Naive thymus-derived CD4-positive, alpha-beta T cell (primary cell): ENCODE measurements around the gene RAB1B. TPM values are rescaled to one million over a fixed set of nuclear protein-coding genes. Genes with fewer than 3 reads are reported as not detected.

Experiments
- ATAC-seq: fragments of 150-1000 bp; cut with Tn5 transposase; 2 replicates; pipeline ENCODE4 v1.10.0; 2021; ENCODE audit warnings: mild to moderate bottlenecking, moderate library complexity
- CTCF ChIA-PET: fragments of 350-600 bp; sonication (Branson Sonifier 250); formaldehyde crosslinking; loops from one replicate; lab custom pipeline; 2021; ENCODE audit warnings: antibody characterized with exemption; lab: Charles Lee
- POLR2A ChIA-PET: fragments of 350-600 bp; sonication (Branson Sonifier 250); formaldehyde crosslinking; loops from one replicate; lab custom pipeline; 2021; ENCODE audit warnings: antibody characterized with exemption, inconsistent platforms; lab: Charles Lee
- DNase-seq, 9 donors: peaks; one replicate each; pipeline versions ENCODE4 v3.0.0 to v3.0.0-alpha.2; 2020 to 2022; ENCODE audit warnings: mixed read lengths in 1 of 9
- H3K27ac ChIP-seq: one replicate; pipeline ENCODE4 v1.7.0; 2013; ENCODE audit warnings: mild to moderate bottlenecking, low read depth, low read length, moderate library complexity
- H3K27me3 ChIP-seq, 2 donors: one replicate each; pipeline ENCODE4 v1.7.0; 2013; ENCODE audit warnings: low read length in 2 of 2, mild to moderate bottlenecking in 2 of 2, moderate library complexity in 2 of 2; ENCODE audit not compliant: control insufficient read depth in 2 of 2, insufficient read depth in 2 of 2
- H3K36me3 ChIP-seq, 3 experiments: 1 replicate in 2 of 3; 2 replicates in 1 of 3; pipeline ENCODE4 v1.7.0; 2013; ENCODE audit warnings: low read length in 3 of 3, mild to moderate bottlenecking in 3 of 3, moderate library complexity in 1 of 3; ENCODE audit not compliant: insufficient read depth in 3 of 3, control insufficient read depth in 2 of 3
- H3K4me1 ChIP-seq, 2 donors: one replicate each; pipeline ENCODE4 v1.7.0; 2013; ENCODE audit warnings: low read length in 2 of 2, mild to moderate bottlenecking in 2 of 2, moderate library complexity in 1 of 2; ENCODE audit not compliant: control insufficient read depth in 2 of 2, insufficient read depth in 2 of 2
- H3K4me3 ChIP-seq: 2 replicates; pipeline ENCODE4 v1.7.0; 2013; ENCODE audit warnings: mild to moderate bottlenecking, low read length
- H3K9me3 ChIP-seq, 3 experiments: 1 replicate in 2 of 3; 2 replicates in 1 of 3; pipeline ENCODE4 v1.7.0; 2013; ENCODE audit warnings: low read length in 3 of 3; ENCODE audit not compliant: control insufficient read depth in 2 of 3
- H3K27ac Mint-ChIP-seq, 9 donors: one replicate each; pipeline ENCODE4 v1.8.0; 2020 to 2022; ENCODE audit warnings: mixed read lengths in 9 of 9, mild to moderate bottlenecking in 8 of 9, moderate library complexity in 5 of 9, inconsistent platforms in 2 of 9
- H3K27me3 Mint-ChIP-seq, 5 donors: one replicate each; pipeline ENCODE4 v1.8.0; 2021 to 2022; ENCODE audit warnings: mixed read lengths in 5 of 5, mild to moderate bottlenecking in 1 of 5
- H3K36me3 Mint-ChIP-seq, 5 donors: one replicate each; pipeline ENCODE4 v1.8.0; 2020 to 2022; ENCODE audit warnings: mixed read lengths in 5 of 5, mild to moderate bottlenecking in 3 of 5, inconsistent platforms in 1 of 5
- H3K4me1 Mint-ChIP-seq, 7 donors: one replicate each; pipeline ENCODE4 v1.8.0; 2020 to 2022; ENCODE audit warnings: mixed read lengths in 7 of 7, mild to moderate bottlenecking in 3 of 7, inconsistent platforms in 1 of 7
- H3K4me3 Mint-ChIP-seq, 10 donors: one replicate each; pipeline ENCODE4 v1.8.0; 2020 to 2022; ENCODE audit warnings: mild to moderate bottlenecking in 10 of 10, mixed read lengths in 10 of 10, moderate library complexity in 6 of 10, inconsistent platforms in 2 of 10
- H3K9me3 Mint-ChIP-seq, 11 donors: one replicate each; pipeline ENCODE4 v1.8.0; 2020 to 2022; ENCODE audit warnings: mixed read lengths in 11 of 11, mild to moderate bottlenecking in 4 of 11, inconsistent platforms in 1 of 11, moderate library complexity in 1 of 11
- intact Hi-C, 2 donors: fragments of 100-400 bp; cut with micrococcal nuclease; formaldehyde crosslinking; loops; one replicate each; pipeline ENCODE4 v1.15.1; 2023
- polyA plus RNA-seq, 2 donors: library from polyadenylated mRNA; unstranded; fragments of 300-500 nt; fragmentation: Illumina TruSeq; gene quantifications; one replicate each; pipeline ENCODE4 v1.2.3, GENCODE V29; 2021
- total RNA-seq, 6 experiments: library from RNA in 5 of 6; stranded (reverse) in 5 of 6; gene quantifications; 1 replicate in 5 of 6; 2 replicates in 1 of 6; pipeline ENCODE4 v1.2.3 and lab custom pipeline; 2021 to 2026

RAB1B gene
- total and polyA plus RNA-seq, 7 experiments from 2014 or later: 11.3 to 151 (median 64.8) TPM

DNA sequence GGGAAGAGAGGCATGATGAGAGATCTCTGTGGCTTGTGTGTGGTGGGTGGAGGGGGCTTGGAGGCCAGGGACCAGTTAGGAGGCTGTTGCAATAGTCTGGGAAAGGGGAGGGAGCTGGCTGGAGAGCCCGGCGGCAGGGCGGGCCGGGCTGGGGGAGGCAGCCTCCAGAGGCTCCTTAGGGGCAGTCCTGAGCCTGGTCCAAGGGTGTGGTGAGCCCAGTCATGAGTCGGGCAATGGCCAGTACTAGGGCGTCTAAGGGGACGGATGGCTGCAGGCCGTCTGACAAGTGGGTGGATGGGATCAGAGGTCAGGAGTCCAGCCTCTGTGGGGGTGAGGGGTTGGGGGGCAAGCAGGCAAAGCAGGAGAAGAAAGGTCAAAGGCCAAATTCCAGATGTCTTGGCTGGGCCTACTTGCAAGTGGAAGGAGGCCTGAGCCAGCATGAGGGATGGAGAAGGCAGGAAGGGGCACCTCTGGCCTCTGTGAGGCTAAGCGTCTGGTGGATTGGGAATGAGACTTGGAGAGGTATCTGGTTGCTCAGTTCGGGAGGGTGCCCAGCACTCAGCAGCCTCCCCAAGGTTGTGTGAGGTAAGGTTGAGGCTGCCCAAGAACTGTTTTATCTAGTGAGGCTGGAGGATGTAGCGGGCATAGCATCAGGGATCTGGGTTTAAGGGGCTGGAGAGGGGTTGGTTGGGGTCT is 54.4 kb downstream of the RAB1B start:
- CTCF ChIA-PET: interaction anchor here (1.9 kb wide), 1 partner anchor 10 kb away, joined by 13 read pairs; no protein-coding TSS in a partner anchor
- intact Hi-C loops: no loop called here
- Histone ChIP-seq H3K4me1 (peaks cover 26 to 53% of the 10 kb centered on the region in 2 donors), H3K4me3 (no peak overlapping the region), H3K27ac (no peak overlapping the region), H3K27me3 (no peaks in the 10 kb centered on the region), H3K36me3 (no peaks in the 10 kb centered on the region), H3K9me3 (no peaks in the 10 kb centered on the region)
- Mint-ChIP-seq H3K36me3 (peaks cover 0 to 12% (median 0%) of the 10 kb centered on the region in 5 donors), H3K27me3 (peaks cover 0 to 9% (median 0%) of the 10 kb centered on the region in 5 donors), H3K4me3 (no peak overlapping the region), H3K4me1 (peaks cover 39 to 86% (median 72%) of the 10 kb centered on the region in 7 donors), H3K27ac (peak overlapping the region in 8 of 9 donors; percentile 43 to 90 (median 84)), H3K9me3 (peaks cover 0 to 9% (median 0%) of the 10 kb centered on the region in 11 donors)
- DNase-seq: no peak
- no peak for ATAC-seq
- POLR2A ChIA-PET: interaction anchor here (1.5 kb wide), 1 partner anchor 11 kb away, joined by 23 read pairs; no protein-coding TSS in a partner anchor

DNA sequence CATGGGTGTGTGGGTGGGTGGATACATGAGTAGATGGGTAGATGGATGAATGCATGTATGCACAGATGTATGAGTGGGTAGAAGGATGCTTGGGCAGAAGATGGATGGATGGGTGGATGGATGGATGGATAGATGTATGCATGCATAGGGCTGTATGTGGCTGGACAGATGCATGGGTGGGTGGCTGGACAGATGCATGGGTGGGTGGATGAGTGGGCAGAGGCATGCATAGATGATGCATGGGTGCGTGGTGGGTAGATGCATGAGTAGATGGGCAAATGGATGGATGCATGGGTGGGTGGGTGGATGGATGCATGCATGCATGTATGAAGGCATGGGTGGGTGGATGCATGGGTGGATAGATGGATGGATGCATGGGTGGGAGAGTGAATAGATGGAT is 55.2 kb downstream of the RAB1B start:
- H3K36me3 Mint-ChIP-seq: peaks cover 0 to 10% (median 0%) of the 10 kb centered on the region in 5 donors
- ChIA-PET CTCF (interaction anchor here (2.1 kb wide), 1 partner anchor 12 kb away, joined by 16 read pairs; no protein-coding TSS in a partner anchor), POLR2A (interaction anchor here (0.7 to 4.0 kb wide), 2 partner anchors 11 to 22 kb away, joined by 3 to 89 read pairs; no protein-coding TSS in a partner anchor)
- no peaks in the 10 kb centered on the region for H3K36me3 ChIP-seq
- peaks cover 39 to 86% (median 72%) of the 10 kb centered on the region in 7 donors for H3K4me1 Mint-ChIP-seq
- H3K4me3 ChIP-seq: no peak overlapping the region
- DNase-seq (no peak), ATAC-seq (no peak)
- H3K27ac Mint-ChIP-seq: peak overlapping the region in 7 of 9 donors; percentile 6 to 86 (median 72)
- peaks cover 0 to 9% (median 0%) of the 10 kb centered on the region in 11 donors for H3K9me3 Mint-ChIP-seq
- no peaks in the 10 kb centered on the region for H3K27me3 ChIP-seq
- H3K4me1 ChIP-seq: peaks cover 26 to 53% of the 10 kb centered on the region in 2 donors
- H3K4me3 Mint-ChIP-seq: peak overlapping the region in 2 of 10 donors; percentile 19 to 30
- peaks cover 0 to 7% (median 0%) of the 10 kb centered on the region in 5 donors for H3K27me3 Mint-ChIP-seq
- no peaks in the 10 kb centered on the region for H3K9me3 ChIP-seq
- intact Hi-C loops: no loop called here
- H3K27ac ChIP-seq: no peak overlapping the region

DNA sequence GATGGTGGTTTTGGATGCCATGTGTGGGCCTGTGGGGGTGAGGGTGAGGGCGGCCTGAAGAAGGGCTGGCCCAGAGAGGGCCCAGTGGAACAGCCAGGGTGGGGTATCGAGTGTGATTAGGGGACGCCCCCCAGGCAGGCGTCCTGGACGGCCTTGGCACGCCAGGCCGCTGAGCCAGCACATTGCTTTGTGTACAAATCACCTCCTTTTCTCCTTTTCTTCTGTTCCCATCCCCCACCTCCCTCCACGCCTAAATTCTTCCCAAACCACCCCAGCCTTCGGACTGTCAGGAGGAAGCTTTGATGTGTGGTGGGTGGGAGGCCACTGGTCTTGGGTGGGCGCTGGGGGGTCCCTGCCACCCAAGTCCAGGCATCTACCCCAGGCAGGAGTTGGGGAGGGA is 56.2 kb downstream of the RAB1B start:
- peaks cover 0 to 5% (median 0%) of the 10 kb centered on the region in 5 donors for H3K36me3 Mint-ChIP-seq
- intact Hi-C loops: loop anchor here (5.0 kb wide), 2 partner anchors 48 to 63 kb away; partner anchors contain the start of gene SLC29A2 (in 1 of the 2)
- H3K27ac Mint-ChIP-seq: peak overlapping the region in 8 of 9 donors; percentile 9 to 73 (median 48)

DNA sequence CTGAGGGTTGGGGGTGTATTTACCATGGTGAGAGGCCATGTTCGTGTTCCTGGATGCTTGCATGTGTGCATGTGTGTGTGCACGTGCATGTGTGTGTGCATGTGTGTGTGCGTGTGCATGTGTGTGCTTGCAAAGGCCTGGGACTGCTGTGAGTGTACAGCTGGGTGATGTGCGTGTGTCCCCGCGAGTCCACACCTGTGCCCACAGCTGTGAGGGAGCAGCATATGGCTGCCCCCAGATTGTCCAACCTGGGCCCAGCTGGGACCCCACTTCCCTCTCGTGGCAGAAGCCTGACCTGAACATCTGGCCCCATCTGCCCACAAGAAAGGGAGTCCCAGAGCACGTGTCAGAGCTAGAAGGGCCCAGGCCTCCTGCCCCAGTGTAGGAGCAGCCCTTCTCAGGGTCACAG is 56.8 kb downstream of the RAB1B start:
- no peaks in the 10 kb centered on the region for H3K9me3 ChIP-seq
- no peak overlapping the region for H3K4me3 ChIP-seq
- H3K4me3 Mint-ChIP-seq: peak overlapping the region in 5 of 10 donors; percentile 51 to 70 (median 69)
- DNase-seq (no peak), ATAC-seq (no peak)
- H3K4me1 ChIP-seq: peaks cover 26 to 47% of the 10 kb centered on the region in 2 donors
- peaks cover 0 to 6% (median 0%) of the 10 kb centered on the region in 11 donors for H3K9me3 Mint-ChIP-seq
- H3K36me3 ChIP-seq: no peaks in the 10 kb centered on the region
- peak overlapping the region; percentile 37 to 93 (median 91) for H3K27ac Mint-ChIP-seq
- H3K4me1 Mint-ChIP-seq: peaks cover 32 to 72% (median 57%) of the 10 kb centered on the region in 7 donors
- no peaks in the 10 kb centered on the region for H3K27me3 Mint-ChIP-seq
- intact Hi-C loops: loop anchor here (5.0 kb wide), 2 partner anchors 47 to 62 kb away; partner anchors contain the start of gene SLC29A2 (in 1 of the 2)
- CTCF ChIA-PET: interaction anchor here (0.8 to 2.1 kb wide), 2 partner anchors 14 to 19 kb away, joined by 4 to 16 read pairs; partner anchors contain the start of gene BRMS1
- peaks cover 0 to under 1% (median 0%) of the 10 kb centered on the region in 5 donors for H3K36me3 Mint-ChIP-seq
- H3K27ac ChIP-seq: peak overlapping the region; percentile 74
- POLR2A ChIA-PET: interaction anchor here (4.0 kb wide), 1 partner anchor 13 kb away, joined by 89 read pairs; no protein-coding TSS in a partner anchor
- no peaks in the 10 kb centered on the region for H3K27me3 ChIP-seq

More for the DNA sequence above, 56.2 kb downstream of the RAB1B start:
- peak overlapping the region in 1 of 10 donors; percentile 28 for H3K4me3 Mint-ChIP-seq
- Histone ChIP-seq H3K9me3 (no peaks in the 10 kb centered on the region), H3K4me1 (peaks cover 26 to 47% of the 10 kb centered on the region in 2 donors), H3K27me3 (no peaks in the 10 kb centered on the region), H3K36me3 (no peaks in the 10 kb centered on the region), H3K27ac (no peak overlapping the region), H3K4me3 (no peak overlapping the region)
- CTCF ChIA-PET: interaction anchor here (2.1 kb wide), 1 partner anchor 13 kb away, joined by 16 read pairs; no protein-coding TSS in a partner anchor
- POLR2A ChIA-PET: interaction anchor here (0.7 to 4.0 kb wide), 2 partner anchors 12 to 21 kb away, joined by 3 to 89 read pairs; no protein-coding TSS in a partner anchor
- no peak for ATAC-seq
- DNase-seq: no peak
- H3K27me3 Mint-ChIP-seq: no peaks in the 10 kb centered on the region
- peaks cover 33 to 78% (median 63%) of the 10 kb centered on the region in 7 donors for H3K4me1 Mint-ChIP-seq
- peaks cover 0 to 7% (median 0%) of the 10 kb centered on the region in 11 donors for H3K9me3 Mint-ChIP-seq

DNA sequence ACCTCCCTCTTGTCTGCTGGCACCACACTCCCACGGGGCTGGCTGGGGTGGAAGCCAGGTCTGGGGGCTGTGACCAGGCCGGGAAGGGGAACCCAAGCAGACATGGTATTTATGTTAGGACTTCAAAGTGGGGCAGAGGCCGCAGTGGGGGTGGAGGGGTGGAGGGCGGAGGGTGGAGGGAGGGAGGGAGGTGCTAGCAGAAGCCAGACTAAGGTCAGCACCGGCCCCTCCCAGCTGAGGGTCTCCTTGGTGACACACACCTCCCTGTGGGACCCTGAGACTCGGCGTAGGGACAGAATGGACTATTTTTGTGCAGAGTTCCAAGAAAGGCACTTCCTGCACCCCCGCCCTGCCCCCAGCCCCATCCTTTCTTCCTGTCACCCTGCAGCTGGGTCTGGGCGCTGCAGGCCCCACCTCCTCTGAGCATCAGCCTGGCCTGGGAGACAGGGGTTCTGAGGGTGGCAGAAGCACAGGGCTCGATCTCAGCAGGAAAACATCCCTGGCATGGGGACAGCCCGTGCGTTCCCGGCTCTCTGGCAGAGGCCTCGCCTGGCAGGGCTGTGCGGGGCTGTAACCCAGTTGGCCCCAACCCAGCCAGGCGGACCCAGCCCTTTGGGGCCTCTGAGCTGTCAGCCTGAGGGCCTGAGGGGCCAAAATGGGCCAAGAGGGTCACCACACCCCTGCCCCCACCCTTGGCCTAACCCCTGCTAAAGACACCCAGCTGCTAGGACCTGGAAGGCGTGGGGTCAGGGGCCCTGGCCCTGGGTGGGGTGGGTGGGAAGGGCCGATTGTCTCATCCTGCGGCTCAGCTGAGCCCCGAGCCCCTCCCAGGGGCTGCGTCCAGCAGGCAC is 58.0 kb downstream of the RAB1B start:
- CTCF ChIA-PET: interaction anchor here (1.3 to 1.6 kb wide), 3 partner anchors 9 to 62 kb away, joined by 8 to 31 read pairs (median 14); partner anchors contain the start of gene CD248
- Histone ChIP-seq H3K4me3 (peak overlapping the region; percentile 30), H3K4me1 (peaks cover 26 to 45% of the 10 kb centered on the region in 2 donors), H3K36me3 (no peaks in the 10 kb centered on the region), H3K27ac (peak overlapping the region; percentile 82), H3K9me3 (no peaks in the 10 kb centered on the region), H3K27me3 (no peaks in the 10 kb centered on the region)
- Mint-ChIP-seq H3K9me3 (peaks cover 0 to 5% (median 0%) of the 10 kb centered on the region in 11 donors), H3K36me3 (no peaks in the 10 kb centered on the region), H3K4me3 (peak overlapping the region; percentile 25 to 70 (median 68)), H3K27me3 (no peaks in the 10 kb centered on the region), H3K4me1 (peaks cover 30 to 69% (median 56%) of the 10 kb centered on the region in 7 donors), H3K27ac (peak overlapping the region; percentile 75 to 94 (median 91))
- intact Hi-C loops: loop anchor here (5.0 kb wide), 2 partner anchors 46 to 61 kb away; partner anchors contain the start of gene SLC29A2 (in 1 of the 2)
- POLR2A ChIA-PET: interaction anchor here (0.6 to 4.0 kb wide), 8 partner anchors 9 to 38 kb away, joined by 3 to 89 read pairs (median 4); partner anchors contain the start of genes BRMS1, CD248, RIN1 and YIF1A
- ATAC-seq (no peak), DNase-seq (peak in 7 of 9 donors; percentile 44 to 60 (median 58))
